ENCODE measurements around the gene NSUN5.

The NSUN5 gene

DNA sequence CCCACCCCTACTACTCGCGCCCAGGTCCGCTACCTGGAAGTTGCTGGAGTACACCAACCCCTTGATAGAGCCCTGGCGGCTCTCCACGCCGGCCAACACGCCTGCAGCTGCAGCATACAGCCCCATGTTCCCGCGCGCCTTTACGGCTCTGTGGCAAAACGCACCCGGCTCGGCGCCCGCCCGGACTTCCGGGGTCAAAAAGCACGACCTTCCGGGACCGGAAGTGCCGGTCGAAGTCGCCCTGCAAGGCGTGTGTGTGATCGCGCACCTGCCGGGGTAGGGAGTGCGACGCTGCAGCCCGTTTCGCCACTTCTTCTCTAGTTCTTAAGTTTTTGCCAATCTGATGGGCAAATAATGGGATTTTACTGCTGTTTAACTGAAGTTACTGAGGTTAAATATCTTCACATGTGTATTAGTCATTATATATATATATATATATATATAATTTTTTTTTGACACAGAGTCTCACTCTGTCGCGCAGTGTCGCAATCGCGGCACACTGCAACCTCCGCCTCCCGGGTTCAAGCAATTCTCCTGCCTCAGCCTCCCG is at the start of gene NSUN5:
Gene NSUN5 (minus strand): TSS at position 162 of the 550 bp plus-strand sequence. CDS start 36 bp downstream, at position 126.
- no peaks in the 10 kb centered on the region for H3K9me3 Mint-ChIP-seq
- H3K27ac Mint-ChIP-seq, result peak within 1 kb of the TSS; percentile 95
- no peaks in the 10 kb centered on the region for H3K27me3 Mint-ChIP-seq
- peaks cover 32% of the 10 kb centered on the region for H3K36me3 Mint-ChIP-seq (ENCODE audit: low read depth)
- H3K4me3 Mint-ChIP-seq, result peak within 1 kb of the TSS; percentile 94
- H3K4me1 Mint-ChIP-seq (ENCODE audit: low read depth), result peaks cover 31% of the 10 kb centered on the region

DNA sequence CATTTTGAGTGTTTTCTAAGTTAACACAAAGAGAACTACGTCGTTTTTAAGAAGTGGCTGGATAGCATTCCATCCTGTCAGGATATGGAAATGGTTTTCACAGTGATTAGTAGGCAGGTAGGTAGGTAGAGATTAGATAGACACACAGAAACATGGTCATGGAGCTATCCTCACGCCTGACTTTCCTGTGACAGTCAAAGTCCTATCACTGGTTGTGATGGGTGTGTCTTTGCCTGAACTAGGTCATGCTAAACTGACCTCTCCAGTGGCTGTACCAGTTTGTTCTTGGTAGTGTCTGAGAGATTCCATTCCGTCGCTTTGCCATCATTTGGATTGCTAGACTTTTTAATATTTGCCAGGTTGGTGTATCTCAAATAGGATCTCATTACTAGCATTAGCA is 47.5 kb upstream of the NSUN5 start:
- Mint-ChIP-seq H3K9me3 (no peaks in the 10 kb centered on the region), H3K27me3 (no peaks in the 10 kb centered on the region), H3K4me3 (no peak overlapping the region), H3K27ac (no peak overlapping the region), H3K36me3 (ENCODE audit: low read depth) (no peaks in the 10 kb centered on the region), H3K4me1 (ENCODE audit: low read depth) (peaks cover 8% of the 10 kb centered on the region)

DNA sequence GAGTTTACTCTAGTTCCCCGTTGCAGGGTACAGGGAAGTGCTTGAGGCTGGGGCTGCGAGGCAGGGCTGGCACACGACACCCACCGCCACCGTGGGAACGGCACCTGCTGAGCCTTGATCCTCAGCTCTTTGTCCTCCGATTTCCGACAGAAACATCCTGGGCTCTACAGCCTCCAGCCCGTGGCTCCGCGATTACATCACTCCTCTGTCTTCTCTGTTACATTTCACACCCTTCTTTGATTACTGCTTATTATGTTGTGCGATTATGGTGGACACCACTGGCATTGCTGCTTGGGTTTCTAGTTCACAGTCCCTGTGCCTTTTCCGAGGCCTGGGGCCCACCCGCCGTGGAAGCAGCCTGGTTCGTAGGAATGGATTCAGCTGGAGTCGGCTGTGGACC is 46.2 kb upstream of the NSUN5 start:
- no peaks in the 10 kb centered on the region for H3K36me3 Mint-ChIP-seq (ENCODE audit: low read depth)
- H3K4me3 Mint-ChIP-seq, result no peak overlapping the region
- H3K27me3 Mint-ChIP-seq, result no peaks in the 10 kb centered on the region
- no peaks in the 10 kb centered on the region for H3K9me3 Mint-ChIP-seq
- H3K4me1 Mint-ChIP-seq (ENCODE audit: low read depth), result peaks cover 8% of the 10 kb centered on the region
- no peak overlapping the region for H3K27ac Mint-ChIP-seq

DNA sequence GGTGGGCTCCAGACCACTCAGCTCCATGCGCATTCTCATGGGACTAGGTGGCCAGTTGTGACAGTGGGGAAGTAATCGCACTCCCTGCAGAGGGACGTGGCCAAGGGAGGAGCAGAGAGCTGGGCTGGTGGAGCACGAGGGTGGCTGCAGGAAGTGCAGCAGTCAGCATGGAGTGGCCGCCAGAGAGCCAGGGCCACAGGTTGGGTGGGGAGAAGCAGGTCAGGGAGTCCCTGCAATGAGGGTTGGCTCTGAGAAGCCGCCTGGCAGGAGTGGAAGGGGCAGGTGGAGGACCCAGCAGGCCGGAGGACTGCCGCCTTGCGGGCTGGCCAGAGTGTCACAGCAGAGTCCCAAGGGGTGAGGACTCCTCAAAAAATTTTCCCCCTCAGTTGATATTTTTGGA is 45.6 kb upstream of the NSUN5 start:
- H3K36me3 Mint-ChIP-seq (ENCODE audit: low read depth), result no peaks in the 10 kb centered on the region
- H3K4me1 Mint-ChIP-seq (ENCODE audit: low read depth), result peaks cover 8% of the 10 kb centered on the region
- no peak overlapping the region for H3K27ac Mint-ChIP-seq
- H3K4me3 Mint-ChIP-seq, result no peak overlapping the region
- H3K27me3 Mint-ChIP-seq, result no peaks in the 10 kb centered on the region
- no peaks in the 10 kb centered on the region for H3K9me3 Mint-ChIP-seq

DNA sequence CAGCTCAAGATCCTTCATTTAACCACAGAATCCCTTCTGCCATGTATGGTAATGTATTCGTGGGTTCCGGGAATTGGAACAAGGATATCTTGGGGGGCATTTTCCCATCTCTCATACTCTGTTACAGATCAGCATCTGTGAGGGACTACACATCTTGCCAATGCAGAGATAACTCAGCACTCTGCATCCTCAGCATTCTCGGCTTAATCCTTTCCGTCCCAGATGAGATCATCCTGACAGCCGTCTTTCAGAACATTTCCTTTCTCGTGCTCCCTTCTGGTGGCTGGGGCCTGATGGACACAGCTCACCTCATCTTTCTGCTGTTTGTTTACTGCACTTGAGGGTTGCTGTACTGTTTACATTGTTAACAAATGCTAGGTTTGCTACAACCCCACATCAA is 44.6 kb upstream of the NSUN5 start:
- Mint-ChIP-seq H3K27me3 (no peaks in the 10 kb centered on the region), H3K9me3 (no peaks in the 10 kb centered on the region), H3K4me3 (no peak overlapping the region), H3K36me3 (ENCODE audit: low read depth) (no peaks in the 10 kb centered on the region), H3K4me1 (ENCODE audit: low read depth) (peaks cover 4% of the 10 kb centered on the region), H3K27ac (no peak overlapping the region)

DNA sequence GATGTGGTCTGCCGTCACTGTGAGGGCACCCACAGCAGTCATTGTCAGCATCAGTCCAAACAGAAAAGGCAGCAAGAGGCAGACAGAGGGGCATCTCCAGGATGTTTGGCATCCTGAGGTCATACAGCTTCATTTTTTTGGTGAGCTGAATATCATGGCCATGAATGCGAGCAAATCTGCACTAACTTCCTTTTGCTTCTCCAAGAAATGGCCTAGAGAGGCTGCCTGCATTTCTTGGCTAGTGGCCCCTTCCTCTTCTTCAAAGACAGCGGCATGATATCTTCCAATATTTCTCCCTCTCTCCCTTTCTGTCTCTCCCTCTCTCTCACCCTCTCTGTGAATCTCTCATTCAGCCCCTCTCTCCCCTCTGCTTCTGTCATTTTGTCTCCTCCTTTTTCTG is 44.2 kb upstream of the NSUN5 start:
- H3K4me3 Mint-ChIP-seq, result no peak overlapping the region
- H3K9me3 Mint-ChIP-seq, result no peaks in the 10 kb centered on the region
- H3K4me1 Mint-ChIP-seq (ENCODE audit: low read depth), result no peaks in the 10 kb centered on the region
- no peaks in the 10 kb centered on the region for H3K36me3 Mint-ChIP-seq (ENCODE audit: low read depth)
- no peaks in the 10 kb centered on the region for H3K27me3 Mint-ChIP-seq
- no peak overlapping the region for H3K27ac Mint-ChIP-seq

DNA sequence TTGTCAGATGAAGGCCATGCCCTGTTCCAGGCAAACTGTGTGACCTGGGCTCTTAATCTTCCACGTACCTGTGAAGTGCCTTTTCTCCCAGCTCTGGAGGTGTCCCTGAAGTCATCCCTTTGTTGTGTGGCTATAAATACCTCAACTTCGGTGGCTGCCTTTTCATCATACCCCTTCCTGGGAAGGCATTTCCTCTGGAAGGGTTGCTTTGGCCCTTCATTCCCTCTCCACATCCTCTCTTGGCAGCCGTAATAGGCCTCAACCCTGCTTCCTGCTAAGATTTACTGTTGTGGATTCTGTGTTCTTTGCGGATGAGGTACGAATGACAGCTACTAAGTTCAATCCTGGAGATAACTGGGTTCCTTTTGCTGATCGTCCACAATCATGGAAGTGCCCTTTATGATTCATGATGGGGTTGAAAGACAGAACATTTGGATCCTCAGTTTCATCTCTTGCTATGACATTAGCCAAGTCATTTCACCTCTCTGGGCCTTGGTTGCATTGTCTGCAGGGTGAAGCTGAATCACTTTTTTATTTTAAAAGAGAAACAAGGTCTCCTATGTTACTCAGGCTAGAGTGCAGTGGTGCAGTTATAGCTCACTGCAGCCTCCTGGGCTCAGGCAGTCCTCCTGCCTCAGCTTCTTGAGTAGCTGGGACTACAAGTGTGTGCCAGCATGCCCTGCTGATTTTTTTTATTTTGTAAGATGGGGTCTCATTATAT is 43.0 kb upstream of the NSUN5 start:
- Mint-ChIP-seq H3K4me3 (no peak overlapping the region), H3K27me3 (no peaks in the 10 kb centered on the region), H3K27ac (no peak overlapping the region), H3K4me1 (ENCODE audit: low read depth) (no peaks in the 10 kb centered on the region), H3K36me3 (ENCODE audit: low read depth) (no peaks in the 10 kb centered on the region), H3K9me3 (no peaks in the 10 kb centered on the region)

DNA sequence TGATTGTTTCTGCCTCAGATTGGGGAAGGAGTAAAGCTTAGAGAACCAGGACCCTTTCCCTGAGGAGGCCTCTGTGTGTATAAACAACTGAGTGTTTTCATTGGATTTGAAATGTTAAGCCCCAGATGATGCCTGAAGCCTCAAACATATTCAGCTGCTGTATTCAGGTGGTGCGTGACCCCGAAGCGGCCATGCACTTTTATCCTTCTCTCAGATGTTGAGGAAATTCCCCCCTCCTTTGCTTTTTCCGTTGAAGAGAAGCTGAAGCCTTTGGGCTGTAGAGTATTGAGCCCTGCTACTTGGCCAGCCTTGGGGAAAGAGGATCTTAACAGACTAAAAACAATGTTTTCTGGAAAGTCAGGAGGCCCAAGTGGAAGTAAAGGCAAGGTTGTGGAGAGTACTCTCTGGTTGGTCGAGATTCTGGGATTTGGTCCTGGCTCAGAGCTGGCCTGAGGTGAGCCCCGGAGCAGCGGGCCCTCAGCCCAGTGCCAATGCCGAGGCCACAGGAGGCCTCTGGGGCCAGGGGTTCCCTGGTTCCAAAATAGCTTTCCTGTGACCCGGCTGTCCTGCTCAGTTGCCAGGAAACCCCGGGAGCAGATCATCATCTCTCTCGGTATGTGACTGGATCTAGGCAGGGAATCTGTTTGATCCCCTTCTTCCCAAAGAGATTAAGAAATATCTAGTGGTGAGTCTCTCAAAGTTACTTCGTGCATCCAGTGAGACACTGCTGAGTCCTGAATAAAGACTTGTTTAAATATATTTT is 41.9 kb upstream of the NSUN5 start:
- Mint-ChIP-seq H3K4me3 (no peak overlapping the region), H3K4me1 (ENCODE audit: low read depth) (no peaks in the 10 kb centered on the region), H3K36me3 (ENCODE audit: low read depth) (no peaks in the 10 kb centered on the region), H3K27ac (no peak overlapping the region), H3K27me3 (no peaks in the 10 kb centered on the region), H3K9me3 (no peaks in the 10 kb centered on the region)

DNA sequence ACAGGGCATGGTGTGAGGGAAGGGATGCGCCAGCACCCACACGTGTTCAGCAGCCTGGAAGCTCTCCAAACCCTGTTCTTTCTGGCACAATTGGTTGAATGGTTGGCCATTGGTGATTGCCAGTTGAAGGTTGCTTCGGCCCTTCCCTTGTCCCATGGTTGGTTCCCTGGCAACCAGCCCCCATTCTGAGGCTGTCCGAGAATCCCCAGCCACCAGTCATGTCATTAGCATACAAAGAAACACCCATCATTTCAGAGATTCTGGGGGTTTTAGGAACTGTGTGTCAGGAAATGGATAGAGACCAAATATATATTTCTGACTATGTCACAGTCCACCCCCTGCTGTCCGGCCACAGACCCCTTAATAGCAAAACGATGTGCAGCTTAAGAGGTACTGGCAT is 41.1 kb upstream of the NSUN5 start:
- Mint-ChIP-seq H3K27me3 (no peaks in the 10 kb centered on the region), H3K4me3 (no peak overlapping the region), H3K4me1 (ENCODE audit: low read depth) (no peaks in the 10 kb centered on the region), H3K9me3 (no peaks in the 10 kb centered on the region), H3K36me3 (ENCODE audit: low read depth) (no peaks in the 10 kb centered on the region), H3K27ac (no peak overlapping the region)

DNA sequence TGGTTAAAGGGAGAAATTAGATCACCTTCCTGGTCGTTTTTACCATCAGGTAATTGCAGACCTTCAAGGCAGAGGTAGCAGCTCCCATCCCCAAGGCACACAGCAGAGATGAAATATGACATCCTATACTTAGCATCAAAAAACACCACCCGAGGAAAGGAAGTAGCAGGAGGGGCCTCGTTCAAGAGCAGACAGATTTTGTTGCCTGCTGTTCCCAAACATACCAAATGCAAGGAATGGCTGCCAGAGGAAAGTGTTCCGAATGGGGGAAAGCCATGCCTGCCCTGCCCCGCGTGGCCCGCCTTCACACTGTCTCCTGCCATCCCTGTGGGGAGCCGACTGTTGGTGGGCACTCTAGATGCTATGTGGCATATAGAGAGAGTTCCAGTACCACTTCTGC is 37.3 kb upstream of the NSUN5 start:
- Mint-ChIP-seq H3K27me3 (no peaks in the 10 kb centered on the region), H3K27ac (no peak overlapping the region)

DNA sequence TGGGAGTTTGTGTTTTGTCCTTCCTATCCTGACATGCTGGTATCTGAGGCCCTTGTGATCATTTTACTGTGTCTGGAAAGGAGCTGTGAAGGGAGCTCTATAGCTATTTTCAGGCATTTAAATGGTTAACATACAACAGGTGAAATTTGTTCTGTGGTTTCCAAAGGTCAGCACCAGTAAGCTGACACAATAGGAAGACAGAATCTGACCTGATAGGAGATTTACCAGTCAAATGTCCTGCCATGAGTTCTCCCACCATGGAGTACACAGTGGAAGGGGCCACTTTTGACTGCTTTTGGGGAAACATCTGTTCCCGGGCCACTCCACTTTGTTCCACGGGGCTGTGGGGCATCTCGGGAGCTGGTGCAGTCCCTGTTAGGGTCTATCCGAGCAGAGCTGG is 36.9 kb upstream of the NSUN5 start:
- H3K36me3 Mint-ChIP-seq (ENCODE audit: low read depth), result no peaks in the 10 kb centered on the region
- H3K27ac Mint-ChIP-seq, result no peak overlapping the region
- no peak overlapping the region for H3K4me3 Mint-ChIP-seq
- no peaks in the 10 kb centered on the region for H3K4me1 Mint-ChIP-seq (ENCODE audit: low read depth)
- H3K9me3 Mint-ChIP-seq, result no peaks in the 10 kb centered on the region
- H3K27me3 Mint-ChIP-seq, result no peaks in the 10 kb centered on the region

More for the DNA sequence above, 37.3 kb upstream of the NSUN5 start:
- H3K4me1 Mint-ChIP-seq (ENCODE audit: low read depth), result no peaks in the 10 kb centered on the region
- no peak overlapping the region for H3K4me3 Mint-ChIP-seq
- H3K36me3 Mint-ChIP-seq (ENCODE audit: low read depth), result no peaks in the 10 kb centered on the region
- H3K9me3 Mint-ChIP-seq, result no peaks in the 10 kb centered on the region

DNA sequence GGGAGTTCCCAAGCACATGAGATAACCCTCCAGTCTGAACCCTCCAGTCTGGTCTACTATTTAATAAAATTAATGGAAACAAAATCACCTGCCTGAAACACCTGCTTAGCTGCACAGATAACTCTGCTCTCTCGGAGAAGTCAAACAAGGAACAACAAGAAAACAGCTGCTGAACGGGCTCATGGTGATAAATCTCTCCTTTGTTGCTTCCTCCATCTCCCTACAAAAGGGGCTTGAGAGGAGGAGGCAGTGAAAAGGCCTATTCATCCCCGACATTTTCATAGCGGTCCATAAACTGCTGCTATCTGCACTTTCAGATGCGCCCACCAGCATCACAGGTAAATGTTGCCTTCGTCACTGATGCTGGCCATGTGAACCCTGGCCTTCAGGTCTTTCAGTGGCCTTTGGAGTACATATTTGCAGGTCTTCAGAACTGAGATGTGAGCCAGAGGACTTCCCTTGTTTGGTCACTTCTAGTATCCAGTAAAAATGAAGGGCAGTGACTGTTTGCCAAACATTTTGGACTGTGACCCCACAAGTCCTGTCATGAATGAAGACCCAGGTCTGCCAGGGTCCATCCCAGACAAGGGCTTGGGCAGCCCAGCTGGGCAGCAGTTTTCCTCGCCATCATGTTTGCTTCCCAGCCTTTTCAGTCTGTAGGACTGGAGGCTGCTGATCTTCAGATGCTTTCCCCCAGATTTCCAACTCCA is 35.2 kb upstream of the NSUN5 start:
- Mint-ChIP-seq H3K36me3 (ENCODE audit: low read depth) (no peaks in the 10 kb centered on the region), H3K27ac (no peak overlapping the region), H3K4me1 (ENCODE audit: low read depth) (no peaks in the 10 kb centered on the region), H3K9me3 (no peaks in the 10 kb centered on the region), H3K27me3 (no peaks in the 10 kb centered on the region), H3K4me3 (no peak overlapping the region)

DNA sequence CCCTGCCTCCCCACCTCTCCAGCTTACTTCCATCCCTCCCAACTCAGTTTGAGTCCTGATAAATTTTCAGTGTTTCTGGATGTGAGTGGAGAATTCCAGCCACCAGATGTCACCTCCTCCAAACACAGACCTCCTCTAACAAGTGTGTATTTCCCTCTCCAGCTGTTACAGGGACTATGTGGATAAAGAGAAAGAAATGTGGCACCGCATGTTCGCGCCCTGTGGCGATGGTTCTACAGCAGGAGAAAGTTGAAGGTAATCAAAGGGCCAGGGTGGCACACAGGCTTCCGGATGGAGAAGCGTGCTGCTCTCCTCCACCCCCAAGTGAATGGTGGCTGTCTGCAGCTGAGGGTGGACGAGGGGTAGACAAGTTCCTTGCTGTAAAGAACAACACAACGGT is 34.0 kb upstream of the NSUN5 start:
- Mint-ChIP-seq H3K4me3 (no peak overlapping the region), H3K4me1 (ENCODE audit: low read depth) (no peaks in the 10 kb centered on the region), H3K27ac (no peak overlapping the region), H3K36me3 (ENCODE audit: low read depth) (no peaks in the 10 kb centered on the region), H3K27me3 (no peaks in the 10 kb centered on the region), H3K9me3 (no peaks in the 10 kb centered on the region)

DNA sequence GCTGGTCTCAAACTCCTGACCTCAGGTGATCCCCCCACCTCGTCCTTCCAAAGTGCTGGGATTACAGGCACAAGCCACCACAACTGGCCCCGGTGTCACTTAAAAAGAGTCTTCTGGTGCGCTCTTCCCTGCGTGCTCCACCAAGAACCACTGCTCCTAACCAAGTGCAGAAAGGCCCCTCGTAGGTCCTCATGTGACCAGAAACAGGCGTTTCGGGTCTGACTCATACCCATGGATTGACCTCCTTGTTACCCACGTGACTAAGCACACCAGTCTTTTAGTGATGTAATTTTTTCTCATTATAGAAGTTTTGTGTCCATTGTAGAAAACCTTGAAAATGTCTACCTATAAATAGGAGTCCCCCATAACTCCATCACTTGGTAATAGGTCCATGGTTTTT is 33.3 kb upstream of the NSUN5 start:
- H3K27me3 Mint-ChIP-seq, result no peaks in the 10 kb centered on the region
- H3K9me3 Mint-ChIP-seq, result no peaks in the 10 kb centered on the region
- no peaks in the 10 kb centered on the region for H3K36me3 Mint-ChIP-seq (ENCODE audit: low read depth)

DNA sequence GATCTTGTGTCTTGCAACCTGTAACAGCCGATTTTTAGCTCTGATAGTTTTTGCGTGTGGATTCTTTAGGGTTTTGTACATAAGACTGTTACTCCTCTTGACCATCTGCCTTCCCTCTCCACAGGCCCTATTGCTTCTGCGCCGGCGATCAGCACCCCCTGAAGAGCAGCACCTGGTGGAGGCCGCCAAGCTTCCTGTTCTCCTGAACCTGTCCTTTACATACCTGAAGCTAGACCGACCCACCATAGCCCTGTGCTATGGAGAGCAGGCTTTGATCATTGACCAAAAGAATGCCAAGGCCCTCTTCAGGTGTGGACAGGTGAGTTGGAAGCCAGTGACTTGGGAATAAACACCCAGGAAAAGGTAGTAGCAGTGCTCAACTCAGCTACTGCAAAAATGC is 31.9 kb upstream of the NSUN5 start:
- H3K4me1 Mint-ChIP-seq (ENCODE audit: low read depth), result no peaks in the 10 kb centered on the region
- H3K27me3 Mint-ChIP-seq, result no peaks in the 10 kb centered on the region

More for the DNA sequence above, 33.3 kb upstream of the NSUN5 start:
- no peak overlapping the region for H3K27ac Mint-ChIP-seq
- H3K4me1 Mint-ChIP-seq (ENCODE audit: low read depth), result no peaks in the 10 kb centered on the region
- no peak overlapping the region for H3K4me3 Mint-ChIP-seq

More for the DNA sequence above, 31.9 kb upstream of the NSUN5 start:
- H3K27ac Mint-ChIP-seq, result no peak overlapping the region
- H3K36me3 Mint-ChIP-seq (ENCODE audit: low read depth), result no peaks in the 10 kb centered on the region
- no peaks in the 10 kb centered on the region for H3K9me3 Mint-ChIP-seq
- H3K4me3 Mint-ChIP-seq, result no peak overlapping the region

Measured in stimulated activated naive CD8-positive, alpha-beta T cell treated with anti-CD3 and anti-CD28 coated beads, Interleukin-15, Interleukin-2, amounts not matched to agents 100 ng/mL and 50 ng/mL, for 24 hours (primary cell).